Measurements from ENCODE around the gene CSNK1G1.

DNA sequence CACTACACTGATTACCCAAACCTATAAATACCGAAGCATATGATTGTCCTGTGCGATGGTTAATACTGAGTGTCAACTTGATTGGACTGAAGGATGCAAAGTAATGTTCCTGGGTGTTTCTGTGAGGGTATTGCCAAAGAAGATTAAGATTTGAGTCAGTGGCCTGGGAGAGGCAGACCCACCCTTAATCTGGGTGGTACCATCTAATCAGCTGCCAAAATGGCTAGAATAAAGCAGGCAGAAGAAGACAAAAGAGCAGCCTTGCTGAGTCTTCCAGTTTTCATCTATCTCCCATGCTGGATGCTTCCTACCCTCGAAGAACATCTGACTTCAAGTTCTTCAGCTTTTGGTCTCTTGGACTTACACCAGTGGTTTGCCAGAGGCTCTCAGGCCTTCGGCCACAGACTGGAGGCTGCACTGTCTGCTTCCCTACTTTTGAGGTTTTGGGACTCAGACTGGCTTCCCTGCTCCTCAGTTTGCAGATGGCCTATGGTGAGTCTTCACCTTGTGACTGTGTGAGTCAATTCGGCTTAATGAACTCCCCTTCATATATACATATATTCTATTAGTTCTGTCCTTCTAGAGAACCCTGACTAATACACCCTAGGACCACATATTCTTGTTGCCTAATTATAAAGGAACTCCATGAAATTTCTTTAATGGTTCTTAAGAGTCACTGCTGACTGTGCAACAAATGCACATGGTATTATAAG, 31.7 kb downstream of the CSNK1G1 start:
- TF ChIP-seq, protein P1, sequence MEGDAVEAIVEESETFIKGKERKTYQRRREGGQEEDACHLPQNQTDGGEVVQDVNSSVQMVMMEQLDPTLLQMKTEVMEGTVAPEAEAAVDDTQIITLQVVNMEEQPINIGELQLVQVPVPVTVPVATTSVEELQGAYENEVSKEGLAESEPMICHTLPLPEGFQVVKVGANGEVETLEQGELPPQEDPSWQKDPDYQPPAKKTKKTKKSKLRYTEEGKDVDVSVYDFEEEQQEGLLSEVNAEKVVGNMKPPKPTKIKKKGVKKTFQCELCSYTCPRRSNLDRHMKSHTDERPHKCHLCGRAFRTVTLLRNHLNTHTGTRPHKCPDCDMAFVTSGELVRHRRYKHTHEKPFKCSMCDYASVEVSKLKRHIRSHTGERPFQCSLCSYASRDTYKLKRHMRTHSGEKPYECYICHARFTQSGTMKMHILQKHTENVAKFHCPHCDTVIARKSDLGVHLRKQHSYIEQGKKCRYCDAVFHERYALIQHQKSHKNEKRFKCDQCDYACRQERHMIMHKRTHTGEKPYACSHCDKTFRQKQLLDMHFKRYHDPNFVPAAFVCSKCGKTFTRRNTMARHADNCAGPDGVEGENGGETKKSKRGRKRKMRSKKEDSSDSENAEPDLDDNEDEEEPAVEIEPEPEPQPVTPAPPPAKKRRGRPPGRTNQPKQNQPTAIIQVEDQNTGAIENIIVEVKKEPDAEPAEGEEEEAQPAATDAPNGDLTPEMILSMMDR (conservative IDR thresholded peaks at IDR 0.05; ENCODE audit: low read depth, low read length): no peak
- no peak for TF ChIP-seq EZH2 (IDR thresholded peaks at IDR 0.05; ENCODE audit: borderline replicate concordance, low read depth, low read length, poor library complexity, severe bottlenecking)
